NCI-H2196 treated with DMSO at 0.1 percent for 48 hours (cell line): ENCODE results near the gene PILRA.
A peak's percentile ranks its signal among the peaks of the same experiment; 100 is the strongest.
"Not testable (repeated sequence)": the region's sequence is repeated elsewhere in the genome, so short reads cannot be mapped to it uniquely, and the experiment has no call there.

Experiments used
- DNase-seq: peaks from one replicate; lab custom pipeline; 2025; ENCODE audit not compliant: unreplicated experiment; lab: John Stamatoyannopoulos, UW

Gene PILRA

DNA sequence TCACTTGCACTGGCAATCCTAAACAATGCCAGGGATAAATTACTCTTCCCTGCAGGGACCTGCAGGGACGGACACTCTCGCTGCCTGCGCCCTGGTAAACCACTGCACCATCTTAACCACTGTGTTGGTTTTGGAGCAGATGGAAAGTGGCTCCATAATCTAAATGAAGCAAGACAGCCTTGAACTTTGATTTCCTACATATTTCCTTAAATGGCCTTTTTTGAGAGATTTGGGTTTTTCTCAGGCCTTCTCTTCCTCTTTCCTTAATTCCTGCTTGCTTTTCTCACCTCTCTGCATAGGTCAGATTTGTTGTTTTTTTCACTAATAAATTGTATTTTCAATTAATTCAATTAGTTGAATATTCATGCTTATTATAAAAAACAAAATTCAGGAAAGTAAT lies 2.8 kb downstream of the PILRA start:
- DNase-seq, result no peak

DNA sequence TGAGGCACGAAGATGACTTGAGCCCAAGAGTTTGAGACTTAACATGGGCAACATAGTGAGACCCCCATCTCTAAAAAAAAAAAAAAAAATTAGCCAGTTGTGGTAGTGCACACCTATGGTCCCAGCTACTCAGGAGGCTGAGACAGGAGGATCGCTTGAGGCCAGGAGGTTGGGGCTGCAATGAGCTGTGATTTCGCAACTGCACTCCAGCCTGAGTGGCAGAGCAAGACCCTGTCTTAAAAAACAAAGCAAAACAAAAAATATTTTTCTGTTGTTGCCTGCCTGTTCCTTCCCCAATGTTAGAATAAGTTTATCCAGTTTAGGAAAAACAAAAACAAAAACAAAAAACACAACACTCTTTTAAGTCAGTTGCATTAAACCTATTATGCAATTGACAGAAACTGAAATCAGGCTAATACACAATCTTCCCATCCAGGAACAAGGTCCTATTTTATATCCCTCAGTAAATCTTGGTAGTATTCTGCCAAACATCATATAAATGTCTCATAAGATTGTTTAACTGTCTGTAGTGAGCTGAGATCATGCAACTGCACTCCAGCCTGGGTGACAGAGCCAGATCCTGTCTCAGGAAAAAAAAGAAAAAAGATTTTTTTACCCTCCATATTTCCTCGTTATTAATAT lies 4.9 kb downstream of the PILRA start:
- no peak for DNase-seq

DNA sequence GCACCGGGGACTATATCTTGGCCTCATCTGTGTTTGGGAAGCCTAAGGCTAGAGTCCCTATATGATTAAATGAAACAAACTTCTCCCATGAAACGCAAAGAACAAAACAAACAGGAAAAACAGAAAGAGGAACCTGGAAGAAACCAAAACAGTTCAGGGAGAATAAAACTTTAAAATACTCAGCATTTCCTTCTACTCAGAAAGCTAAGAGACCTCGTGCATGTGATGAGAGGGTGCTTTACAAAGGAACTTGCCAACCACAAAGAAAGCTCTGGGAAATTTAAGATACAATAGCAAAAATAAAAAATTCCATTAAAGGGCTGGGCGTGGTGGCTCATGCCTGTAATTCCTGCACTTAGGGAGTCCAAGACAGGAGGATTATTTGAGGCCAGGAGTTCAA lies 6.9 kb downstream of the PILRA start:
- no peak for DNase-seq

DNA sequence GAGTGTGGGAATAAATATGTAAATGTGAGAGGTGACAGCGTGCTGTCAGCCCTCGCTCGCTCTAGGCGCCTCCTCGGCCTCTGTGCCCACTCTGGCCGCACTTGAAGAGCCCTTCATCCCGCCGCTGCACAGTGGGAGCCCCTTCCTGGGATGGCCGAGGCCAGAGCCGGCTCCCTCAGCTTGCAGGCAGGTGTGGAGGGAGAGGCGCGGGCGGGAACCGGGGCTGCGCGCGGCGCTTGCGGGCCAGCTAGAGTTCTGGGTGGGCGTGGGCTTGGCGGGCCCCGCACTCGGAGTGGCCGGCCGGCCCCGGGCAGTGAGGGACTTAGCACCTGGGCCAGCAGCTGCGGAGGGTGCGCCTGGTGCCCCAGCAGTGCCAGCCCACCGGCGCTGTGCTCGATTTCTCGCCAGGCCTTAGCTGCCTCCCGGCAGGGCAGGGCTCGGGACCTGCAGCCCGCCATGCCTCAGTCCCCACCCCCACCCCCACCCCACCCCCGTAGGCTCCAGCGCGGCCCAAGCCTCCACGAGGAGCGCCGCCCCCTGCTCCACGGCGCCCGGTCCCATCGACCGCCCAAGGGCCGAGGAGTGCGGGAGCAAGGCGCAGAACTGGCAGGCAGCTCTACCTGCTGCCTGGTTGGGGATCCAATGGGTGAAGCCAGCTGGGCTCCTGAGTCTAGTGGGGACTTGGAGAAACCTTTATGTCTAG lies 8.4 kb downstream of the PILRA start:
- DNase-seq, result not testable (repeated sequence)

DNA sequence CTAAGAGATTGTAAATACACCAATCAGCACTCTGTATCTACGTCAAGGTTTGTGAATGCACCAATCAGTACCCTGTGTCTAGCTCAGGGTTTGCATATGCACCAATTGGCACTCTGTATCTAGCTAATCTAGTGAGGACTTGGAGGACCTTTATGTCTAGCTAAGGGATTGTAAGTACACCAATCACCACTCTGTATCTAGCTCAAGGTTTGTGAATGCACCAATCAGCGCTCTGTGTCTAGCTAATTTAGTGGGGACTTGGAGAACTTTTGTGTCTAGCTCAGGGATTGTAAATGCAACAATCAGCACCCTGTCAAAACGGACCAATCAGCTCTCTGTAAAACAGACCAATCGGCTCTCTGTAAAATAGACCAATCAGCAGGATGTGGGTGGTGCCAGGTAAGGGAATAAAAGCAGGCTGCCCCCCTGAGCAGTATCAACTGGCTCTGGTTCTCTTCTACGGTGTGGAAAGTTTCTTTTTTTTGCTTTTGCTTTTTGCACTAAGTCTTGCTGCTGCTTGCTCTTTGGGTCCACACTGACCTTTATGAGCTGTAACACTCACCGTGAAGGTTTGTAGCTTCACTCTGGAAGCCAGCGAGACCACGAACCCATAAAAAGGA lies 9.1 kb downstream of the PILRA start:
- DNase-seq, result peak; percentile 57

DNA sequence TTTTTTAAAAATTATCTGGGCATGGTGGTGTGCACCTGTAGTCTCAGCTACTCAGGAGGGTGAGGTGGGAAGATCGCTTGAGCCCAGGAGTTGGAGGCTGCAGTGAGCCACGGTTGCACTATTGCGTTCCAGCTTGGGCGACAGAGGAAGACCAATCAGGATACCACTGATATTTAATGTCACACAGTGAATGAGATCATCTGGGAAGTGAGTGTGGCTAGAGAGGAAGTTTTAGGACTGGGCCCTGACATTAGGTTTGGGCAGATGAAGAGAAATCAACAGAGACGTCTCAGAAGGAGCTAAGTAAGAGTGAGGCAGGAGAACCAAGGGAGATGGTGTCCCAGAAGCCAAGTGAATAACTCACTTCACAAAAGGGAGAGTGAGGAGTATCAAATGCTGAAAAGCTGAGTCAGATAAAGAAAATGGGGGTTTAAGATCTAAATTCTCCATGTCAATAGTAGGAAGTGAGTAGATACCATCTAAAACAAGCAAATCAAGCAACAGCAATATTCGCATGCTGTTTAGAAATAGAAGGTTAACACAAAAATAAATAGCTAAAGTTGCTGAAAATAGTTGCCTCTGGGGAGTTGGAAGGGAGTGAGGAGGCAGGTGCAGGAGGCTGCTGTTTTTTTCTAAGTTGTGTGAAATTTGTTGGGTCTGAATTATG lies 11.5 kb downstream of the PILRA start:
- DNase-seq, result no peak

DNA sequence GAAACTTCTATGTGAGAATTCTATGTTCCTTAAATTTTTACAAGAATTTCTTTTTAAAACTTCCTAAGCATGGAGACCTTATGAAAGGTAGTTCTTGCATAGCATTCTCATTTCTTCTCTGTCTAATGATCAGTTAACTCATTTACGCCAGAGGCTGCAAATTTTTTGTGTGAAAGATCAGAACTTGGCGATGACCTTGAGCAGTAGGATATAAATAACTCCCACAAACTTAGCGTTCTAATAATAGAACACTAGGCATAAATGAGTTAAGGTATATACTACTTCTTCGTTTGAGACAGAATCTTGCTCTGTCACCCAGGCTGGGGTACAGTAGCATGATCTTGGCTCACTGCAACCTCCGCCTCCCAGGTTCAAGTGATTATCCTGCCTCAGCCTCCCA lies 13.7 kb downstream of the PILRA start:
- no peak for DNase-seq

DNA sequence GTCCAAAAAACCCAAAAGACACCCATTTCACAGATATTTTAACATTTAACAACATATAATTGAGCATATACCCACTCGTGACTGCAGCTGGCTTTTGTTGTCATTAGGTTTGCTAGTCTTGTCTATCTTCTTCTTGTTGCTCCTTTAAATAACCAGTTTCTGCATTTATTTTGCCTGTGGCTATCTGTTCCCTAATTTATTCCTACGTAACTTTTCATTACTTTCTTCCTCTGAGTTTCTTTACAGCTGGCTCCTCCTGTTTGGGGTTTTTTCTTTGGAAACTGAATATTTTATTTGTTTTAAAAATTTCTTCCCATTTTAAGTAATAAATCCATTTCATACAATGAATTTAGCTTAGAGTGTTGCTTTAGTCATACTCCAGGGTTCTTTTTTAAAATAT lies 14.4 kb downstream of the PILRA start:
- no peak for DNase-seq

DNA sequence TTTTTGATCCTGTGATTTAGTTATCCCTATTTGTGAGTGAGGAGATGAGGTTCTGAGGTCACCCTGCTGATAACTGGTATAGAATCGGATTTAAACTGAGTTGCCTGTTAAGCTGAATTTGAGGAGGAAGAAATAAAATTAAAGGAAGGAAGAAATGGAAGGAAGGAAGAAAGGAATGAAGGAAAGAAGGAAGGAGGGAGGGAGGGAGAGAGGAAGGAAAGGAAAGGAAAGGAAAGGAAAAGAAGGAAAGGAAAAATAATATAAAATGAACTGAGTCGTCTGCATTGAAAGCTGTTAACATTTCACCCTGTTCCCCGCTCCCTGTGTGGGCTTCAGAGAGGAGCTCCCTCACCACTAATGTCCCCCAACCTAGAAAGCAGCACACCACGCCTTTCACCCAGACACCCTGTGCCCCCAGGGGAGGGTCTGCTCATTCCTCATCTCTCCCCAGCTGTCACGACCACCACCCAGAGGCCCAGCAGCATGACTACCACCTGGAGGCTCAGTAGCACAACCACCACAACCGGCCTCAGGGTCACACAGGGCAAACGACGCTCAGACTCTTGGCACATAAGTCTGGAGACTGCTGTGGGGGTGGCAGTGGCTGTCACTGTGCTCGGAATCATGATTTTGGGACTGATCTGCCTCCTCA lies 16.3 kb downstream of the PILRA start:
- no peak for DNase-seq

DNA sequence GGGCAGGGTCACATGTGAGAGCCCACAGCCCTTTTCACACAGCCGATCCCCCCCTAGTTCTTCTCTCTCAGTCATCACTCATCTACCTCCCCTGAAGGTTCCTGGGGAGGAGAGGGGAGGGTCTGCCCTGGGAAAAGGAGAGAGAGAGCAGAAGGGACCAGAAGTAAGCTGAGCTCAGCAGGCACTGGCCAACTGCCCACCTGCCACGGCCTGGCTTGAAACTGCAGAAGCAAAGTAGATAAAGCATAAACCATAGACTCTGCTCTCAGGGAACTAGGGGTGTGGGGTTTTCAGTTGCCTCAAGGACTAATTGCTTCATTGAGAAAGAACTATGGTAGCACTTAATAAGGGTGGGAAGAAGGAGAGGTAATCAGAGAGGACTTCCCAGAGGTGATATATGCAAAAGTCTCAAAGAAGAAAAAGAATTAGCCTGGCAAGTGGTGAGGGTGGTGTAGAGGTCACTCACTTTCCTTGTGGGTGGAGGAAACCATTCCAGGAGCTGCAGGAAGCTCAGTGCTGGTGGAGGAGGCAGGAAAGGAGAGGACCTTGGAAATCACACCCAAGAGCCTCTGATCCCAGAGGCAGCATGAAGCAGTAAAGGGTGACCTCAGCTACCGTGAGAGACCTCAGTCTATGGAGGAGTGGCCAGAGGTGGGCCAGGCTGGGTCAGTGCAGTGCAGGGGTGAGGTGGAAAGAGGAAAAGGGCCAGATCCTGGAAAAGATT lies 17.2 kb downstream of the PILRA start:
- no peak for DNase-seq

DNA sequence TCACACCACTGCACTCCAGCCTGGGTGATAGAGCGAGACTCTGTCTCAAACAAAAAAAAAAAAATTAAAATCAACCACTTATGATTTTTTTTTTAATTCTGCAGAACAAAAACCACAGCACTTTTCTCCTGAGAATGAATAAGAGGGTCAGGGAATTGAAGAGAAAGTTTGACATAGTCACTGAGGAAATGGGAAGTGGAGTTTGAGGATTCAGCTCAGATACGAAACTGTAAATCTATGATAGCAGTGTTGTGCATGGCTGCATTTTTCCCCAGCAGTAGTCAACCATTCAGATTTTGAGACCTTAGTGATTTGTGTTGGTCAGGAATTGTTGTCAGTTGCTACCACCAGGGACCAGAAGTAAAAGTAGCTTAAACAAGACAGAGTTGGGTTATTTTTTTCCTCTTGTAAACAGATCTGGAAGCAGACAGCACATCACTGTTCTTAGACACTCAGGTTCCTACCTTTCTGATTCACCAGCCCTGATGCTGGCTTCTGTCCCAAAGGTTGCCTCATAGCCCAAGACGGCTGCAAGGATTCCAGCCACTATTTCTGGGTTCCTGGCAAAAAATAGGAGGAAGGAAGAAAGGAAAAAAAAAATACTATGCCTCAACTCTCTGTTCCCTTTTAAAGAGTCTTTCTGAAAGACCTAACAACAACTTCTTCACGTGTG lies 20.1 kb downstream of the PILRA start:
- no peak for DNase-seq

DNA sequence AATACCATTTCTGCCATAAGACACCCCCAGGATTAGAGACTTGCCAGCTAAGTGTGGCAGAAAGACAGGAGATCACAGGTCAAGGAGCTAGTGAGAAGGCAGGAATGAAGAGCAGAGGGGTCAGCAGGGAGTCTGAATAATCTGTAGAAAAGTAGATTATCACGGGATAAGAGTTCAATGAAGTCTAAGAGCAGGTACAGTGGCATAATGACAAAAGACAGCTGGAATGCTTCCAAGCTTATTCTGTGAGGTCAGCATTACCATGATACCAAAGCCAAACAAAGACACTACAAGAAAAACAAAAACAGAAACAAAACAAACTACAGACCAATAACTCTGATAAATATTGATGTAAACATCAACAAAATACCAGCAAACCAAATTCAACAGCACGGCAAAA lies 20.8 kb downstream of the PILRA start:
- no peak for DNase-seq

DNA sequence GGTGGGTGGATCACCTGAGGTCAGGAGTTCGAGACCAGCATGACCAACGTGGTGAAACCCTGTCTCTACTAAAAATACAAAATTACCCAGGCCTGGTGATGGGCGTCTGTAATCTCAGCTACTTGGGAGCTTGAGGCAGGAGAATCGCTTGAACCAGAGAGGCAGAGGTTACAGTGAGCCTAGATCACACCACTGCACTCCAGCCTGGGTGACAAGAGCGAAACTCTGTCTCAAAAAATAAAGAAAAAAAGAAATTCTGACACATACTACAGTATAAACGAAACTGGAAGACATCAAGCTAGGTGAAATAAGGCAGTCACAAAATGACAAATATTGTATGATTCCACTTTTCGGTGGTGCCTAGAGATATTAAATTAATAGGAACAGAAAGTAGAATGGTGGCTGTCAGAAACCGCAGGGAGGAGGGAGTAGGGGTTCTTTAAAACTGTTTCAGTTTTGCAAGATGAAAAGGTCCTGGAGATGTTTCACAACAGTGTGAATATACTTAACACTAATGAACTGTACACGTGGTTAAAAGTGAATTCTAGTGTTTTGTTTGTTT lies 23.2 kb downstream of the PILRA start:
- no peak for DNase-seq

DNA sequence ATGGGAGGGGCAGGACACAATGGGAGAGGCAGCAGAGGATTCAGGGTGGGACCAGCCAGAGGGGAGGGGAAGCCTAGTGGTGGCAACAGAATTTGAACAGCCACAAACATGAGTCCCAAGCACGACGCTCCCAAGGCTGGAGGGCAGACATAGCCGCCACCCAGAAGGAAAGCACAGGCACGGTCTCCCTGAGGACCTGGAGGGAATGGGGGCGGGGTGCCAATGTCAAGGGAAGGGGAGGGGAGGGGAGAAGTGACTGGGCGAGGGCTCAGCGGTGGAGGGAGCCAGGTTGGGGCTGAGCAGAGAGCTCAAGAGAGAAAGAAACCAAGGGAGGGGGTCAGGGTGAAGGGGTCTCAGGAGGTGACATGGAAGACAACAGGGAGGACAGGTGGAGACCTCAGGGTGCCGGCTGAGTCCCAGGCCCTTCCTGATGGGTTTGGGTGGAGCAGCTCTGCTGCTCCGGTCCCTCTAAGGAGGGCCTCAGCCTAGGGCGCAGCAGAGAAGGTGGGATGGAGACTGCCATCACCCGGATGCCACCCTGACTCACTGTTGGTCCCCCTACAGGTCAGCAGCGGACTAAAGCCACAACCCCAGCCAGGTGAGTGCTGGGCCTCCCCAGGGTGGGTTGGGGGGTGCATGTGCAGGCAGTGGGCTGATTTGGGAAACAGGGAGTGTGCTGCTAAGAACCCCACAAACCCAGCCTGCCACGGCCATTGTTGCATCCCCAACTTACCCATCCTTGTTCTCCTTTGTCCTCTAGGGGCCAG lies 24.2 kb downstream of the PILRA start:
- no peak for DNase-seq

DNA sequence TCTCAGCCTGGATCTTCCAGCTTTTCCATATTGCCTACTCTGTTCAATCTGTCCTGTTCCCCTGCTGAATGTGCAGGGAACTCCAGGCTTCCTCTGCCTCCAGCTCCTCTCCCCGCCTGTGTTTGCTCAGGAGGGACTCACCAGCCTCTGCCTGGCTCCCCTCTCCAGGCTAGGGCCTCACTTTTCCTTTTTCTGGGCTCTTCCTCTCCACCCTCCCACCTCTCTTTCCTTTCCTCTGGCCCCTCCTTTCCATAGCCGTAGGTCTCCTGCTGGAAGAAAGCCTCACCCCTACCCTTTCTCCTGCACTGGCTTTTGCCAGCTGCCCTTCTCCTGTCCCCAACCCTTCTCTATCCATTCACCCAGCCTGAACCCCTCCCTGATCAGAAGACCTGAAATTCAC lies 25.0 kb downstream of the PILRA start:
- no peak for DNase-seq

DNA sequence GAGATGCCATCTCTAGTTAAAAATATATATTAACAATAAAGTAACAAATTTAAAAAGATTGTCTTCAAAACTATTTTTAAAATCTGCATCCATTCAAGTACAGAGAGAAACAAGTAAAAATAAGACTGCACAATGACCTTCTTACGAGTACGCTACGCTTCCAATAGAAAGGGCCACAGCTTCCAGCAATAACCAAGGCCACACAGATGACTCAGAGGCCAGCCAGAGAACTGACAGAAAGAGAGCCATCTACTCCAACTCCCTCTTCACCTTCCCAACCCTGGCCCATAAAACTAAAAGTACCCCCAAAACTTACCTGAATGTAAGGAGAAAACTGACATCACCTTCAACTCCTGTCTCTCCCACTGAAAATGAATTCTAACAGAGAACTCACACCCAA lies 26.8 kb downstream of the PILRA start:
- DNase-seq, result no peak

DNA sequence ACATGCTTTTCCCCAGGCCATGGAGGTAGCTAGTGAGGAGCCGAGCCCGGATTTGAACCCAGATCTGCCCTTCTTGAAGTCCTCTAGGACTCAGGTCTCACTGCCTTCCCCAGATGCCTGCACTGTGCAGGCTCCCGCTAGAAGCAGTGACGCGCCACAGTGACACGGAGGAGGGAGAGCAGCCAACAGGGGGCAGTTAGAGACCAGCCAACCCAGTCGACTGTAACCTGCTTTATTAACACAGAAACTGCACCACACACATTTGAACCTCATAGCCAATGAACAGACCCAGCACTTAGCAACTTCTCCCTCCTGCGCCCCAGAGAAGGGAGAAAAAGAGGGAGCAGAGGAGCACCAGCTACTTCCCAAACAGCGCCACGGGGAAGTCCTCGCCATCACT lies 27.4 kb downstream of the PILRA start:
- no peak for DNase-seq

DNA sequence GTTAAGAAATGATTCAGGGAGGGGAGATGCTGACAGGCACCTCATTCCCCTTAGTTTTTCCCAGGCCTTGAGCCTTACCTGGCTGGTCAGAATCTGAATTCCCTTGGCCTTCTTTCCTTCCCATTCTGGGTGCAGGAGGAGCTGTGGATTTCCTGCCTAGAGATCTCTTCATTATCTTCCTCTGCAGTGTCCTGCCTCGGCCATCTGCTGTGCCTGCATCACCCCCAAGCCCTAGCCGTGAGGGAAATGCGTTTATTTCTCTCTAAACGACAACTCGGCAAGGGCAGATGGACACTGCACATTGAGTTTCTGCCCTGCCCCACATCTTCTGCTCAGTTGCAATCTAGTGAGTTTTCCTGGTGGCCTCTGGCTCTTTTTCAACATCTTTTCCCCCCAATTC lies 28.5 kb downstream of the PILRA start:
- no peak for DNase-seq

DNA sequence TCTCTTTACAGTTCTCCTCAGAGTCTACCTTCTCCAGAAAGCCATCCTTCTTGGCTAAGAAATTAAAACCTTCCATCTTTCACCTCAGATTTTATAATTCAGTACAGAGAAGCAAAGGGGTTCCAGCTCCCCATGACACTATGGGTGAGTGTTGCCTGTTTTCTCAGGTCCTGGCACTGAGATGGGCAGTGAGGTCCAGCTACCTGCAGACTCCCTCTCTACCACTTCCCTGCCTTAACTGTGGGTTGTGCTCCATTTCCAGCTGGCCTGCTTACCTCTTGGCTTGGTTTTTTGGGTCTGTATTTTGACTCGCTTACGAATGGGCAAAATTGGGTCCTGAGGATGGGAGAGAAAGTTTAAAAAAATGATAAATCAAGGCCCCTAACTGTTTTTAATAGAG lies 29.0 kb downstream of the PILRA start:
- no peak for DNase-seq
